SK-N-SH (cell line): ENCODE data around the gene KIF2A.

Experiments
- EP300 ChIP-seq, 2 experiments: IDR thresholded peaks; 2 replicates each; pipeline versions ENCODE4 v1.4.0 to v1.6.1; 2012; ENCODE audit warnings: borderline replicate concordance in 1 of 2, low read depth in 1 of 2, low read length in 1 of 2
- POLR2AphosphoS5 ChIP-seq: IDR thresholded peaks from 2 replicates; pipeline ENCODE4 v1.6.1; 2012; ENCODE audit warnings: low read depth, low read length
- SIN3A ChIP-seq: IDR thresholded peaks from 2 replicates; pipeline ENCODE4 v1.6.1; 2012; ENCODE audit warnings: low read depth, mild to moderate bottlenecking, low read length, moderate library complexity, borderline replicate concordance
- TAF1 ChIP-seq: IDR thresholded peaks from 2 replicates; pipeline ENCODE4 v1.6.1; 2012; ENCODE audit warnings: low read depth, mild to moderate bottlenecking, low read length, moderate library complexity, borderline replicate concordance
- TF ChIP-seq, protein P1 (sequence below): fragments of 200-600 bp; sonication (generic); IDR thresholded peaks from 2 replicates; pipeline ENCODE4 v1.6.1; 2017; ENCODE audit warnings: antibody characterized with exemption, mild to moderate bottlenecking, moderate library complexity
- TF ChIP-seq, protein P2 (sequence below): fragments of 150-350 bp; IDR thresholded peaks from 2 replicates; pipeline ENCODE4 v1.6.1; 2017; ENCODE audit warnings: antibody characterized with exemption, low read length, low read depth, borderline replicate concordance

DNA sequence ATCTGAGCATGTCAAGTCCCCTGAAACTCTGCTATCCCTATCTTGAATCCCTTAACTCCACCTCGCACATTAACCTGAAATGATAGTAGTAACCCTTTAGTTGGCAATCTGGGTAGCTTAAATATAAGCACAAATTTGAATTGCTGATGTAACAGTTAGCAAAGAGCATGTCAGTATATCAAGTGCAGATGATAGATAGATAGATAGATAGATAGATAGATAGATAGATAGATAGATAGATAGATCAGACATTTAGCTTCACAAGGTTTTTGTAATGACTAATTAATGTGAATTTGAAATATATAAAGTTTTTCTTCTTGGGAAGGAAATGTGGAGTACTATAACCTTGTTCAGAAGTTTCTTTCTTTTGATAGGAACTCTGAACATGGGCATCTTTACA, 30.4 kb upstream of the KIF2A start:
- TF ChIP-seq, protein P1, sequence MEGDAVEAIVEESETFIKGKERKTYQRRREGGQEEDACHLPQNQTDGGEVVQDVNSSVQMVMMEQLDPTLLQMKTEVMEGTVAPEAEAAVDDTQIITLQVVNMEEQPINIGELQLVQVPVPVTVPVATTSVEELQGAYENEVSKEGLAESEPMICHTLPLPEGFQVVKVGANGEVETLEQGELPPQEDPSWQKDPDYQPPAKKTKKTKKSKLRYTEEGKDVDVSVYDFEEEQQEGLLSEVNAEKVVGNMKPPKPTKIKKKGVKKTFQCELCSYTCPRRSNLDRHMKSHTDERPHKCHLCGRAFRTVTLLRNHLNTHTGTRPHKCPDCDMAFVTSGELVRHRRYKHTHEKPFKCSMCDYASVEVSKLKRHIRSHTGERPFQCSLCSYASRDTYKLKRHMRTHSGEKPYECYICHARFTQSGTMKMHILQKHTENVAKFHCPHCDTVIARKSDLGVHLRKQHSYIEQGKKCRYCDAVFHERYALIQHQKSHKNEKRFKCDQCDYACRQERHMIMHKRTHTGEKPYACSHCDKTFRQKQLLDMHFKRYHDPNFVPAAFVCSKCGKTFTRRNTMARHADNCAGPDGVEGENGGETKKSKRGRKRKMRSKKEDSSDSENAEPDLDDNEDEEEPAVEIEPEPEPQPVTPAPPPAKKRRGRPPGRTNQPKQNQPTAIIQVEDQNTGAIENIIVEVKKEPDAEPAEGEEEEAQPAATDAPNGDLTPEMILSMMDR = no peak
- TF ChIP-seq SIN3A (no peak), POLR2AphosphoS5 (no peak), TAF1 (no peak), EP300 (IDR thresholded peaks at IDR 0.05; ENCODE audit: borderline replicate concordance in 1 of 2, low read depth in 1 of 2, low read length in 1 of 2) (no peak)
- TF ChIP-seq, protein P2, sequence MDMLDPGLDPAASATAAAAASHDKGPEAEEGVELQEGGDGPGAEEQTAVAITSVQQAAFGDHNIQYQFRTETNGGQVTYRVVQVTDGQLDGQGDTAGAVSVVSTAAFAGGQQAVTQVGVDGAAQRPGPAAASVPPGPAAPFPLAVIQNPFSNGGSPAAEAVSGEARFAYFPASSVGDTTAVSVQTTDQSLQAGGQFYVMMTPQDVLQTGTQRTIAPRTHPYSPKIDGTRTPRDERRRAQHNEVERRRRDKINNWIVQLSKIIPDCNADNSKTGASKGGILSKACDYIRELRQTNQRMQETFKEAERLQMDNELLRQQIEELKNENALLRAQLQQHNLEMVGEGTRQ = no peak
